Type B pancreatic cell (in vitro differentiated cells): ENCODE data around the gene NOVA1. TPM values are rescaled to one million over a fixed set of nuclear protein-coding genes. Genes with fewer than 3 reads are reported as not detected.

ENCODE experiments used
- DNase-seq: peaks from one replicate; pipeline ENCODE4 v3.0.0; 2021; ENCODE audit warnings: mixed read lengths; ENCODE audit not compliant: unreplicated experiment; ENCODE audit errors: extremely low spot score
- H3K27ac Mint-ChIP-seq: 2 replicates; pipeline ENCODE4 v1.8.0; 2021; ENCODE audit warnings: mild to moderate bottlenecking, mixed read lengths
- H3K27me3 Mint-ChIP-seq: 2 replicates; pipeline ENCODE4 v1.8.0; 2021; ENCODE audit warnings: mixed read lengths
- H3K36me3 Mint-ChIP-seq: 2 replicates; pipeline ENCODE4 v1.8.0; 2021; ENCODE audit warnings: mixed read lengths
- H3K4me1 Mint-ChIP-seq: one replicate; pipeline ENCODE4 v1.8.0; 2021; ENCODE audit warnings: mixed read lengths; ENCODE audit not compliant: unreplicated experiment
- H3K4me3 Mint-ChIP-seq: 2 replicates; pipeline ENCODE4 v1.8.0; 2021; ENCODE audit warnings: mild to moderate bottlenecking, mixed read lengths
- H3K9me3 Mint-ChIP-seq: 2 replicates; pipeline ENCODE4 v1.8.0; 2021; ENCODE audit warnings: mixed read lengths
- total RNA-seq: library from RNA; stranded (reverse); gene quantifications from 2 replicates; pipeline ENCODE4 v1.2.1, GENCODE V29; 2021; ENCODE audit warnings: low replicate concordance
- TF ChIP-seq, protein P1 (sequence below): fragments of 200-600 bp; sonication (generic); conservative IDR thresholded peaks from 2 replicates; pipeline ENCODE4 v1.5.0; 2021; ENCODE audit warnings: antibody characterized with exemption, mild to moderate bottlenecking

Gene NOVA1
- total RNA-seq, 1 donor from 2014 or later, result 22.6 TPM

DNA sequence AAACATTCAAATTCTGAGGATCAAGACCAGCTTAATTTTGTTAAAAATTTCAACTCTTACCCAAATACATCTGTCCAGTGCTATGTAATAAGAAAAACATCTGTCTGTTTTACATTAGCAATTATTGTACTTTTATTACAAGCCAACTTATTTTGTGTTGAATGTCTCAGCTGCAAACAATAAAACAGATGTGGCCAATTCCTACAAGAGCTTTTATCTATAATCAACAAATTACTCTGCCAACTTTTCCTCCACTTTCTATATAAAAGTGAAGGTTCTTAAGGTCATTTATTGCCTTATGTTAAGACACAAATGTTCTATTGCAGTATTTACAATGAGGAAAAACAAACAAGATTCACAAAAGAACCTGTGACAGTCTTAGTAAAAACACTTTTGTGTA is 72.7 kb downstream of the NOVA1 start:
- Mint-ChIP-seq H3K9me3 (peaks cover 4% of the 10 kb centered on the region), H3K27me3 (no peaks in the 10 kb centered on the region), H3K4me3 (no peak overlapping the region), H3K36me3 (peaks cover 4% of the 10 kb centered on the region), H3K4me1 (peaks cover 14% of the 10 kb centered on the region), H3K27ac (no peak overlapping the region)
- no peak for DNase-seq
- TF ChIP-seq, protein P1, sequence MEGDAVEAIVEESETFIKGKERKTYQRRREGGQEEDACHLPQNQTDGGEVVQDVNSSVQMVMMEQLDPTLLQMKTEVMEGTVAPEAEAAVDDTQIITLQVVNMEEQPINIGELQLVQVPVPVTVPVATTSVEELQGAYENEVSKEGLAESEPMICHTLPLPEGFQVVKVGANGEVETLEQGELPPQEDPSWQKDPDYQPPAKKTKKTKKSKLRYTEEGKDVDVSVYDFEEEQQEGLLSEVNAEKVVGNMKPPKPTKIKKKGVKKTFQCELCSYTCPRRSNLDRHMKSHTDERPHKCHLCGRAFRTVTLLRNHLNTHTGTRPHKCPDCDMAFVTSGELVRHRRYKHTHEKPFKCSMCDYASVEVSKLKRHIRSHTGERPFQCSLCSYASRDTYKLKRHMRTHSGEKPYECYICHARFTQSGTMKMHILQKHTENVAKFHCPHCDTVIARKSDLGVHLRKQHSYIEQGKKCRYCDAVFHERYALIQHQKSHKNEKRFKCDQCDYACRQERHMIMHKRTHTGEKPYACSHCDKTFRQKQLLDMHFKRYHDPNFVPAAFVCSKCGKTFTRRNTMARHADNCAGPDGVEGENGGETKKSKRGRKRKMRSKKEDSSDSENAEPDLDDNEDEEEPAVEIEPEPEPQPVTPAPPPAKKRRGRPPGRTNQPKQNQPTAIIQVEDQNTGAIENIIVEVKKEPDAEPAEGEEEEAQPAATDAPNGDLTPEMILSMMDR, result no peak

GRCh38 chr14:26522967-26523366 is 74.9 kb downstream of the NOVA1 start:
- Mint-ChIP-seq H3K9me3 (peaks cover 4% of the 10 kb centered on the region), H3K4me1 (peaks cover 14% of the 10 kb centered on the region), H3K27me3 (no peaks in the 10 kb centered on the region), H3K27ac (no peak overlapping the region), H3K4me3 (no peak overlapping the region), H3K36me3 (no peaks in the 10 kb centered on the region)
- TF ChIP-seq, protein P1, result no peak
- no peak for DNase-seq

DNA sequence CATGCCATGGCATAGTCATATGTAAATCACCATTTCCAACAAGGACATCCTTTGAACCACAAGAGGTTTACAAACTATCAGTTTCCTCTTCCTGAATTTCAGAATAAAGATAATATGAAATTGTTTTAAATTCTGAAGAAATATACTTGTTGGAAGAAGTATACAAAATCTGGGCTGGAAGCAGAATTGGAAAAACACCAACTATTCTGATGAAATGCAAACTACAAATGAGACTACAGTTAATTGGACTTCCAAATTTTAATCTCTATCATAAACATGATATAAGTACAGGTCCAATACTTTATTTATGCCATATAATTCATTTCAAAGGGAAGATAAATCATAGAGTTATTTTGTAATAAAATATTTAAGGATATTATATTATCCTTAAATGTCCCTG is 80.1 kb downstream of the NOVA1 start:
- Mint-ChIP-seq H3K9me3 (no peaks in the 10 kb centered on the region), H3K4me1 (peaks cover 8% of the 10 kb centered on the region), H3K27me3 (no peaks in the 10 kb centered on the region), H3K27ac (no peak overlapping the region), H3K4me3 (no peak overlapping the region), H3K36me3 (no peaks in the 10 kb centered on the region)
- DNase-seq, result no peak
- TF ChIP-seq, protein P1, result no peak

DNA sequence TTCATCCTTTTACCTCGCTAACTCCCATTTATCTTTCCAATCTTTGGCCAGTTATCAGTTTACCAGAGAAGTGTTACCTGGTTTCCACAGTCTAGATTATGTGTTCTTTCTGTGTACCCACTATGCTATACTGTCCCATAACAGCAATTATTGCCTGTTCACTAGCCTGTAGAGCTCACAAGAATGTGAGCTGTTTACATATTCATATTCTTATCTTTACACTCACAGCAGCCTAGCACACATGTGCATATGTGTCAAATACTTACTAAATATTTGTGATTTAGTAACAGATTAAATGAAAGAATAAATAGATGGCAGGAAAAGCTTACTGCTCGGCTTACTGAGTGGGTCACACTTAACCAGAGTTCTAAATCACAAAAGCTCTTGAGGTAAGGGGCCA is 97.8 kb downstream of the NOVA1 start:
- Mint-ChIP-seq H3K9me3 (no peaks in the 10 kb centered on the region), H3K36me3 (no peaks in the 10 kb centered on the region), H3K27ac (no peak overlapping the region), H3K27me3 (no peaks in the 10 kb centered on the region), H3K4me1 (peaks cover 5% of the 10 kb centered on the region), H3K4me3 (no peak overlapping the region)
- TF ChIP-seq, protein P1, result no peak
- no peak for DNase-seq

DNA sequence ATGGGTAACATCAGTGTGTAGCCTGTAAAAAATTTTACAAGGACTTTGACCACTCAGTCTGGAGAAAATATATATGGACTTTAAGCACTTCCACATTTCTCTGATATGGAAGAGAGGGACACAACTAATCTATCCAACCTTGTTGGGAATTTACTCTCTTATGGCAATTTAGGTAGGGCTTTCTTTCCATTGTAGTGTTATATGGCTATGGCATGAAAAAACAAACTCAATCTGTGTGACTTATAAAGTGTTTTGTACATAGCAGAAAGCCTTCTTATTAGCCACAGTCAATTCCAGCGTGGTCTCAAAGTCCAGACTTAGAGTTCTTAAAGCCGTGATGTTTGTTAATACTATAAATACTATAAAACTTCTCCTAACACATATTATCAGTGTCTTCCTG is 98.3 kb downstream of the NOVA1 start:
- Mint-ChIP-seq H3K36me3 (no peaks in the 10 kb centered on the region), H3K27ac (no peak overlapping the region), H3K4me3 (no peak overlapping the region), H3K27me3 (no peaks in the 10 kb centered on the region), H3K9me3 (no peaks in the 10 kb centered on the region), H3K4me1 (peaks cover 5% of the 10 kb centered on the region)
- TF ChIP-seq, protein P1, result no peak
- no peak for DNase-seq

DNA sequence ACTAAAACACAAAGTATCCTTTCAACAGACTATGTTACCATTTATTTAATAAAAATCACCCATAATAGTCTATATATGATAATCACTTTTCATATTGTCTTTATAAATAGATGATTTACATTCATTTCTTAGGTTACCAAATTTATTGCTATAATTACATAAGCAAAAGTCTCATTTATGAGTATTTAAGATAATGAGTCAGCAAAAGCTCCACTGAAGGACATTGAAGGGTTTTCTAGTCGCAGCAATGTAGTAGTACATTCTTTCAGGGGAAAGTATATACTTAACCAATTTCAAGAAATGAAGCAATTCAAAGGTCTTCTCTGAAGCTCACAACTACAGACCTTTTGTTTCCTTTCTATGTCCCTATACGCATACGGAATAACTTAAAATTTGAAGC is 110.9 kb downstream of the NOVA1 start:
- Mint-ChIP-seq H3K9me3 (no peaks in the 10 kb centered on the region), H3K27me3 (no peaks in the 10 kb centered on the region), H3K4me3 (no peak overlapping the region), H3K27ac (no peak overlapping the region), H3K36me3 (no peaks in the 10 kb centered on the region), H3K4me1 (no peaks in the 10 kb centered on the region)
- no peak for DNase-seq
- TF ChIP-seq, protein P1, result no peak
